ENCODE results near the gene RFPL2. TPM values are rescaled to one million over a fixed set of nuclear protein-coding genes. Genes with fewer than 3 reads are reported as not detected.
"Not testable (repeated sequence)": the region's sequence is repeated elsewhere in the genome, so short reads cannot be mapped to it uniquely, and the experiment has no call there.

RFPL2 gene
- total RNA-seq, 2 donors from 2014 or later = 1.8 to 3.1 TPM

- H3K4me1 ChIP-seq (ENCODE audit: control insufficient read depth, insufficient read depth, low read length) = no peaks in the 10 kb centered on the region
- Mint-ChIP-seq H3K9me3 (no peaks in the 10 kb centered on the region), H3K36me3 (ENCODE audit: low read depth) (no peaks in the 10 kb centered on the region), H3K4me3 (no peak overlapping the region), H3K4me1 (no peaks in the 10 kb centered on the region), H3K27me3 (ENCODE audit: insufficient read depth) (no peaks in the 10 kb centered on the region), H3K27ac (no peak overlapping the region)
- no peak overlapping the region for H3K9ac ChIP-seq (ENCODE audit: extremely low read depth, low read length, poor library complexity, severe bottlenecking)
- WGBS, 2 experiments (ENCODE audit: insufficient coverage in 1 of 2, insufficient read length in 1 of 2) = 86 to 93% methylated on average over 2 to 6 of the region's 6 CpGs
- no peak for TF ChIP-seq CTCF (conservative IDR thresholded peaks at IDR 0.05)
- no peak overlapping the region for H3K27ac ChIP-seq (ENCODE audit: low read depth, low read length)
- no peaks in the 10 kb centered on the region for H3K36me3 ChIP-seq (ENCODE audit: control insufficient read depth, insufficient read depth, low read length)
- no peaks in the 10 kb centered on the region for H3K9me3 ChIP-seq (ENCODE audit: control insufficient read depth, low read length)
- no peaks in the 10 kb centered on the region for H3K27me3 ChIP-seq (ENCODE audit: control insufficient read depth, insufficient read depth, low read length, poor library complexity, severe bottlenecking)
- no peak overlapping the region for H3K4me3 ChIP-seq (ENCODE audit: low read length)
- no peak for DNase-seq
Measured at GRCh38 chr22:32165681-32166080, 39.2 kb downstream of the RFPL2 start.

- 64 to 80% methylated on average over 3 to 6 of the region's 6 CpGs for WGBS, 2 experiments (ENCODE audit: insufficient coverage in 1 of 2, insufficient read length in 1 of 2)
- no peak for TF ChIP-seq CTCF (conservative IDR thresholded peaks at IDR 0.05)
- Mint-ChIP-seq H3K36me3 (ENCODE audit: low read depth) (no peaks in the 10 kb centered on the region), H3K9me3 (no peaks in the 10 kb centered on the region), H3K4me3 (no peak overlapping the region), H3K4me1 (no peaks in the 10 kb centered on the region), H3K27me3 (ENCODE audit: insufficient read depth) (no peaks in the 10 kb centered on the region), H3K27ac (no peak overlapping the region)
- H3K9ac ChIP-seq (ENCODE audit: extremely low read depth, low read length, poor library complexity, severe bottlenecking) = no peak overlapping the region
- H3K27ac ChIP-seq (ENCODE audit: low read depth, low read length) = no peak overlapping the region
- no peak overlapping the region for H3K4me3 ChIP-seq (ENCODE audit: low read length)
- no peak for DNase-seq
- no peaks in the 10 kb centered on the region for H3K4me1 ChIP-seq (ENCODE audit: control insufficient read depth, insufficient read depth, low read length)
- no peaks in the 10 kb centered on the region for H3K36me3 ChIP-seq (ENCODE audit: control insufficient read depth, insufficient read depth, low read length)
- H3K9me3 ChIP-seq (ENCODE audit: control insufficient read depth, low read length) = no peaks in the 10 kb centered on the region
- no peaks in the 10 kb centered on the region for H3K27me3 ChIP-seq (ENCODE audit: control insufficient read depth, insufficient read depth, low read length, poor library complexity, severe bottlenecking)
Measured at GRCh38 chr22:32164075-32164860, 40.6 kb downstream of the RFPL2 start.

GRCh38 chr22:32160411-32160810 is 44.5 kb downstream of the RFPL2 start:
- not testable (repeated sequence) for H3K9me3 ChIP-seq (ENCODE audit: control insufficient read depth, low read length); H3K27me3 ChIP-seq (ENCODE audit: control insufficient read depth, insufficient read depth, low read length, poor library complexity, severe bottlenecking); H3K4me1 Mint-ChIP-seq; H3K36me3 ChIP-seq (ENCODE audit: control insufficient read depth, insufficient read depth, low read length); H3K27ac ChIP-seq (ENCODE audit: low read depth, low read length); DNase-seq; H3K4me3 Mint-ChIP-seq; H3K9ac ChIP-seq (ENCODE audit: extremely low read depth, low read length, poor library complexity, severe bottlenecking); H3K27ac Mint-ChIP-seq; H3K4me3 ChIP-seq (ENCODE audit: low read length); H3K4me1 ChIP-seq (ENCODE audit: control insufficient read depth, insufficient read depth, low read length); H3K9me3 Mint-ChIP-seq; H3K36me3 Mint-ChIP-seq (ENCODE audit: low read depth); H3K27me3 Mint-ChIP-seq (ENCODE audit: insufficient read depth)
- WGBS, 2 experiments (ENCODE audit: insufficient coverage in 1 of 2, insufficient read length in 1 of 2) = 97 to 100% methylated on average over 1 to 5 of the region's 5 CpGs
